K562 (cell line): ENCODE measurements around the gene KIF21A. TPM values are rescaled to one million over a fixed set of nuclear protein-coding genes. Genes with fewer than 3 reads are reported as not detected.
A peak's percentile ranks its signal among the peaks of the same experiment; 100 is the strongest.

Source experiments
- ATAC-seq: fragments of 200-7000 bp; cut with Tn5 transposase; 3 replicates; pipeline ENCODE4 v1.9.1; 2020; ENCODE audit warnings: moderate library complexity
- BruUV-seq: library from RNA; stranded (reverse); fragments of 400-500 nt; replicated peaks from 2 replicates; lab custom pipeline; 2021; lab: Mats Ljungman, UMichigan
- CTCF ChIA-PET: fragments of 300-600 bp; formaldehyde crosslinking; extraction: SDS; loops from one replicate; lab custom pipeline; 2021; ENCODE audit warnings: low intra/inter-chr PET ratio; lab: Yijun Ruan, JAX
- POLR2A ChIA-PET: fragments of 300-600, 350-650 bp; sonication (Branson Sonifier 250); formaldehyde crosslinking; extraction: SDS; loops from one replicate; lab custom pipeline; 2021; ENCODE audit warnings: antibody characterized with exemption, inconsistent platforms; lab: Yijun Ruan, JAX
- DNase-seq, 4 experiments: peaks; one replicate each; pipeline versions ENCODE4 v3.0.0 to v3.0.0-alpha.2; 2011 to 2018; ENCODE audit warnings: low spot score in 3 of 4, mixed read lengths in 3 of 4; ENCODE audit errors: extremely low read depth in 1 of 4
- FAIRE-seq: peaks from 2 replicates; lab custom pipeline; 2011; peaks lifted over from hg19 to GRCh38; lab: Jason Lieb, UNC
- H2AFZ ChIP-seq: 2 replicates; pipeline ENCODE4 v1.6.0; 2011; ENCODE audit warnings: low read depth, low read length, control low read depth, inconsistent platforms
- H3K27ac ChIP-seq: fragments of 200-600 bp; 3 replicates; pipeline ENCODE4 v1.8.0; 2011; ENCODE audit warnings: low read depth, mild to moderate bottlenecking, control low read depth, inconsistent platforms, low read length, moderate library complexity, mixed read lengths; ENCODE audit errors: extremely low read depth
- H3K27me3 ChIP-seq, 2 experiments: fragments of 300-600 bp in 1 of 2; 2 replicates in 1 of 2; 3 replicates in 1 of 2; pipeline versions ENCODE4 v1.6.0 to v1.8.0; 2011; ENCODE audit warnings: inconsistent platforms in 2 of 2, low read length in 2 of 2, mild to moderate bottlenecking in 1 of 2, mixed read lengths in 1 of 2, moderate library complexity in 1 of 2; ENCODE audit not compliant: control insufficient read depth in 2 of 2, insufficient read depth in 2 of 2
- H3K36me3 ChIP-seq: fragments of 300-600 bp; 3 replicates; pipeline ENCODE4 v1.8.0; 2011; ENCODE audit warnings: mild to moderate bottlenecking, low read length, inconsistent platforms; ENCODE audit not compliant: control insufficient read depth, insufficient read depth
- H3K4me1 ChIP-seq, 2 experiments: fragments of 200-600 bp in 1 of 2; replicated peaks in 1 of 2; 2 replicates in 1 of 2; 3 replicates in 1 of 2; pipeline versions ENCODE4 v1.5.1 to v1.8.0; 2011; ENCODE audit warnings: inconsistent platforms in 2 of 2, low read length in 2 of 2, mild to moderate bottlenecking in 1 of 2, mixed read lengths in 1 of 2, moderate library complexity in 1 of 2; ENCODE audit not compliant: control insufficient read depth in 2 of 2, insufficient read depth in 2 of 2
- H3K4me2 ChIP-seq: 2 replicates; pipeline ENCODE4 v1.6.1; 2011; ENCODE audit warnings: low read length, control low read depth, inconsistent platforms, mixed read lengths; ENCODE audit not compliant: insufficient read depth
- H3K4me3 ChIP-seq: fragments of 200-600 bp; sonication (generic), shearing (Covaris generic); 2 replicates; pipeline ENCODE4 v1.5.1; 2016; ENCODE audit warnings: control low read depth, inconsistent platforms
- H3K79me2 ChIP-seq: fragments of 200-600 bp; 3 replicates; pipeline ENCODE4 v1.8.0; 2011; ENCODE audit warnings: low read length, inconsistent platforms; ENCODE audit not compliant: control insufficient read depth, insufficient read depth
- H3K9ac ChIP-seq, 2 experiments: 2 replicates each; pipeline versions ENCODE4 v1.6.0 to v1.6.1; 2011; ENCODE audit warnings: low read depth in 2 of 2, low read length in 2 of 2, control low read depth in 1 of 2, inconsistent platforms in 1 of 2, mild to moderate bottlenecking in 1 of 2, mixed read lengths in 1 of 2; ENCODE audit not compliant: insufficient read depth in 1 of 2
- H3K9me1 ChIP-seq: one replicate; pipeline ENCODE4 v1.6.0; 2011; ENCODE audit warnings: inconsistent platforms, mild to moderate bottlenecking, low read length, moderate library complexity; ENCODE audit not compliant: control insufficient read depth, insufficient read depth
- H3K9me3 ChIP-seq: replicated peaks from 2 replicates; pipeline ENCODE4 v1.5.1; 2011; ENCODE audit warnings: low read depth, low read length, inconsistent platforms; ENCODE audit not compliant: control insufficient read depth, insufficient read depth
- H4K20me1 ChIP-seq: replicated peaks from 2 replicates; pipeline ENCODE4 v1.6.1; 2011; ENCODE audit warnings: low read length, inconsistent platforms, mixed read lengths; ENCODE audit not compliant: control insufficient read depth, insufficient read depth
- C11orf30 ChIP-seq: fragments of 450-650 bp; IDR thresholded peaks from 2 replicates; pipeline ENCODE4 v1.6.1; 2016; ENCODE audit warnings: low read depth, mild to moderate bottlenecking
- CEBPB ChIP-seq: fragments of 450-650 bp; IDR thresholded peaks from 2 replicates; pipeline ENCODE4 v1.6.1; 2016; ENCODE audit warnings: missing genetic modification characterization, missing compliant biosample characterization
- CHAMP1 ChIP-seq: fragments of 450-650 bp; IDR thresholded peaks from 2 replicates; pipeline ENCODE4 v1.6.1; 2016; ENCODE audit warnings: mild to moderate bottlenecking
- GATAD2B ChIP-seq: fragments of 450-650 bp; IDR thresholded peaks from 2 replicates; pipeline ENCODE4 v1.6.1; 2017; ENCODE audit warnings: mild to moderate bottlenecking, borderline replicate concordance
- NCOR1 ChIP-seq: fragments of 450-650 bp; IDR thresholded peaks from 2 replicates; pipeline ENCODE4 v1.6.1; 2016; ENCODE audit warnings: mild to moderate bottlenecking, moderate library complexity
- PURB ChIP-seq: sonication (generic); formaldehyde crosslinking; IDR thresholded peaks from 2 replicates; pipeline ENCODE4 v1.9.0; 2021; ENCODE audit warnings: low read depth, mild to moderate bottlenecking, missing genetic modification reagents
- SMARCA4 ChIP-seq: fragments of 450-650 bp; IDR thresholded peaks from 2 replicates; pipeline ENCODE4 v1.6.1; 2016
- ZNF316 ChIP-seq: fragments of 450-650 bp; IDR thresholded peaks from 2 replicates; pipeline ENCODE4 v1.6.1; 2016
- ZNF354B ChIP-seq: fragments of 250-450 bp; sonication (Bioruptor Pico); IDR thresholded peaks from 2 replicates; pipeline ENCODE4 v1.4.0; 2020
- ZNF511 ChIP-seq: sonication (generic); formaldehyde crosslinking; IDR thresholded peaks from 2 replicates; pipeline ENCODE4 v1.8.0; 2022; ENCODE audit warnings: mild to moderate bottlenecking, missing genetic modification reagents
- ZNF75A ChIP-seq: fragments of 450-650 bp; formaldehyde crosslinking; IDR thresholded peaks from 2 replicates; pipeline ENCODE4 v1.4.0; 2020; ENCODE audit warnings: mild to moderate bottlenecking
- in situ Hi-C: fragments of 300-500 bp; cut with MboI; formaldehyde crosslinking; loops from 4 replicates; pipeline ENCODE4 v1.15.0; 2018; ENCODE audit warnings: inconsistent platforms, mixed read lengths
- intact Hi-C: fragments of 100-400 bp; cut with micrococcal nuclease; formaldehyde crosslinking; loops from 2 replicates; pipeline ENCODE4 v1.14.2; 2022
- polyA plus RNA-seq, 8 experiments: library from polyadenylated mRNA; depleted of rRNA in 4 of 8; stranded (reverse) in 5 of 8; unstranded in 3 of 8; fragments of >200 nt; fragmentation: Nextera tagmentation in 2 of 8; fragmentation: Illumina TruSeq in 1 of 8; extraction: Ambion mirVana in 2 of 8; extraction: Trizol in 1 of 8; gene quantifications; 2 replicates each; pipeline versions ENCODE4 v1.2.1 to v1.2.3, GENCODE V29; 2011 to 2014; ENCODE audit warnings: inconsistent platforms in 1 of 8, missing spikeins in 1 of 8
- total RNA-seq, 7 experiments: library from RNA; depleted of rRNA in 6 of 7; stranded (reverse); fragments of >200 nt in 6 of 7; fragmentation: Illumina TruSeq in 2 of 7; extraction: Trizol in 2 of 7; gene quantifications; 2 replicates each; pipeline versions ENCODE4 v1.2.1 to v1.2.3, GENCODE V29; 2011 to 2021; ENCODE audit warnings: low replicate concordance in 1 of 7
- TF ChIP-seq, protein P1 (sequence below), 3 experiments: fragments of 200-800 bp in 1 of 3; sonication (Bioruptor generic) in 1 of 3; sonication (generic) in 1 of 3; formaldehyde crosslinking in 1 of 3; IDR thresholded peaks; 2 replicates each; pipeline versions ENCODE4 v1.6.1 to v1.8.0; 2016 to 2022; ENCODE audit warnings: mild to moderate bottlenecking in 2 of 3, missing compliant biosample characterization in 2 of 3, missing genetic modification characterization in 2 of 3, missing genetic modification reagents in 1 of 3
- TF ChIP-seq, protein P2 (sequence below): IDR thresholded peaks from 2 replicates; pipeline ENCODE4 v1.6.1; 2014; ENCODE audit warnings: antibody characterized with exemption

KIF21A gene
- total and polyA plus RNA-seq, 9 of the 15 experiments (the other 6 are each of a cell fraction or from before 2014, with no cell fraction given), result 17.7 to 45.0 (median 30.3) TPM

DNA sequence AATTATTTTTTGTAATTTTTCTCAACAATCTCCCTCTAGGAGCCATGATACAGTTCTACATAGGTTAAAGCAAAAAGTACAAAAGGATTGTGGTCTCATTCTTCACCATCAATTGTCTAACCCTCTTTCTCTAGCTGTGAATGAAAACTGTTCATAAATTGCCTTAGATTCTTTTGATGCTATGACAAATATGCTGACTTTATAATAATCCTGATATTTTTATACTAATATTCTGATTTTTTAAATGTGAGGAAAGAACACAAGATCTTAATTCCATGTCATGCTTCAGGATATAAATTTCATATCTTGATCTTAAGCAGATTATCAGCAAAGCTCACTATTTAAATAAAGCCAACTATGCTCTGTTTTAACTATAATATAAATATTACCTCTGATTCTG lies 75.4 kb downstream of the KIF21A start:
- H3K9me1 ChIP-seq, result no peaks in the 10 kb centered on the region
- in situ Hi-C loops (no loop called here), intact Hi-C loops (loop anchor here (5.0 kb wide), 1 partner anchor 260 kb away; a partner anchor contains a TSS)
- FAIRE-seq (no peak), ATAC-seq (no peak), DNase-seq (no peak)
- ChIA-PET POLR2A (interaction anchor here (1.1 kb wide), 1 partner anchor 27 kb away, joined by 3 read pairs; no protein-coding TSS in a partner anchor), CTCF (no interaction called here)
- H3K4me1 ChIP-seq, result no peaks in the 10 kb centered on the region
- no peak overlapping the region for H3K4me2 ChIP-seq
- no peaks in the 10 kb centered on the region for H4K20me1 ChIP-seq
- no peaks in the 10 kb centered on the region for H3K79me2 ChIP-seq
- H3K9ac ChIP-seq, result no peak overlapping the region
- peaks cover 54% of the 10 kb centered on the region for H3K36me3 ChIP-seq
- H3K27ac ChIP-seq, result no peak overlapping the region
- H3K9me3 ChIP-seq, result no peaks in the 10 kb centered on the region
- no TSS peak for BruUV-seq
- H3K27me3 ChIP-seq, result no peaks in the 10 kb centered on the region
- H3K4me3 ChIP-seq, result no peak overlapping the region
- H2AFZ ChIP-seq, result no peak overlapping the region
- TF ChIP-seq ZNF316 (peak; percentile 68), ZNF511 (CRISPR knock-in tag) (no peak), SMARCA4 (no peak), CEBPB (no peak), ZNF75A (CRISPR knock-in tag) (no peak), NCOR1 (no peak), CHAMP1 (no peak), PURB (CRISPR knock-in tag) (no peak), C11orf30 (peak; percentile 60), ZNF354B (CRISPR knock-in tag) (no peak), GATAD2B (no peak)
- TF ChIP-seq, protein P1, sequence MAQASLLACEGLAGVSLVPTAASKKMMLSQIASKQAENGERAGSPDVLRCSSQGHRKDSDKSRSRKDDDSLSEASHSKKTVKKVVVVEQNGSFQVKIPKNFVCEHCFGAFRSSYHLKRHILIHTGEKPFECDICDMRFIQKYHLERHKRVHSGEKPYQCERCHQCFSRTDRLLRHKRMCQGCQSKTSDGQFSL (CRISPR knock-in tag; IDR thresholded peaks at IDR 0.05), result no peak
- TF ChIP-seq, protein P1 (tag; IDR thresholded peaks at IDR 0.05), result no peak
- TF ChIP-seq, protein P2, sequence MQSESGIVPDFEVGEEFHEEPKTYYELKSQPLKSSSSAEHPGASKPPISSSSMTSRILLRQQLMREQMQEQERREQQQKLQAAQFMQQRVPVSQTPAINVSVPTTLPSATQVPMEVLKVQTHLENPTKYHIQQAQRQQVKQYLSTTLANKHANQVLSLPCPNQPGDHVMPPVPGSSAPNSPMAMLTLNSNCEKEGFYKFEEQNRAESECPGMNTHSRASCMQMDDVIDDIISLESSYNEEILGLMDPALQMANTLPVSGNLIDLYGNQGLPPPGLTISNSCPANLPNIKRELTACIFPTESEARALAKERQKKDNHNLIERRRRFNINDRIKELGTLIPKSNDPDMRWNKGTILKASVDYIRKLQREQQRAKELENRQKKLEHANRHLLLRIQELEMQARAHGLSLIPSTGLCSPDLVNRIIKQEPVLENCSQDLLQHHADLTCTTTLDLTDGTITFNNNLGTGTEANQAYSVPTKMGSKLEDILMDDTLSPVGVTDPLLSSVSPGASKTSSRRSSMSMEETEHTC, result no peak
